Stomach (tissue), 4 donors: ENCODE measurements around the gene PI4KB.

Experiments used
- CTCF ChIP-seq, 7 experiments: fragments of 450-650 bp in 4 of 7; fragments of 200-600 bp in 3 of 7; sonication (generic) in 3 of 7; IDR thresholded peaks; one replicate each; pipeline ENCODE4 v1.5.1; 2016 to 2019; ENCODE audit warnings: antibody characterized with exemption in 7 of 7, control low read depth in 2 of 7, mild to moderate bottlenecking in 1 of 7
- EP300 ChIP-seq: sonication (generic); formaldehyde crosslinking; IDR thresholded peaks from one replicate; pipeline ENCODE4 v1.6.1; 2017; ENCODE audit warnings: antibody characterized with exemption

GRCh38 chr1:151370211-151370911 lies 43.1 kb upstream of the PI4KB start:
- TF ChIP-seq EP300 (no peak), CTCF (IDR thresholded peaks at IDR 0.05) (no peak)
